Stimulated activated CD8-positive, alpha-beta memory T cell treated with anti-CD3 and anti-CD28 coated beads, Interleukin-2, amount 100 ng/mL, for 1 hour (primary cell): ENCODE results near the gene WBP2NL.

Experiments used
- DNase-seq, 2 donors: peaks; one replicate each; pipeline ENCODE4 v3.0.0-alpha.2; 2020; ENCODE audit warnings: low read depth in 2 of 2

The WBP2NL gene

GRCh38 chr22:41978732-41979131 is 19.9 kb upstream of the WBP2NL start:
- no peak for DNase-seq

GRCh38 chr22:41979423-41980250 is 19.0 kb upstream of the WBP2NL start:
- DNase-seq = no peak

DNA sequence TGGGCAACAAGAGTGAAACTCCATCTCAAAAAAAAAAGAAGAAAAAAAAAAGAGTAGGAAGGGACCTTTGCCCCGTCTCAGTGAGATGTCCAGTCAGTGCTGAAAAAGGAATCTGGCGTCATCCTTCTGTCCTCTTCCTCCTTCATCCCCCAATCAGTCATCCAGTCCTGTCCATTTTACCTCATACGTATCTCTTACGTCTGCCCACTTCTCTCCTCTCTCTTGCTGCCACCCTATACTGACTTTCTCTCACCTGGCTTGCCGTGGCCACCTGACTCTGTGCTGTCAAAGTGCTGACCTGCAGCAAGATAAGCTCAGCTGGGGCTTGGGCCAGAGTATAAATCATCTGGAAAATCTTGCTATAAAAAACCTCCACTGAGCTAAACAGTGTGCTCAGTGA is 15.7 kb upstream of the WBP2NL start:
- no peak for DNase-seq

DNA sequence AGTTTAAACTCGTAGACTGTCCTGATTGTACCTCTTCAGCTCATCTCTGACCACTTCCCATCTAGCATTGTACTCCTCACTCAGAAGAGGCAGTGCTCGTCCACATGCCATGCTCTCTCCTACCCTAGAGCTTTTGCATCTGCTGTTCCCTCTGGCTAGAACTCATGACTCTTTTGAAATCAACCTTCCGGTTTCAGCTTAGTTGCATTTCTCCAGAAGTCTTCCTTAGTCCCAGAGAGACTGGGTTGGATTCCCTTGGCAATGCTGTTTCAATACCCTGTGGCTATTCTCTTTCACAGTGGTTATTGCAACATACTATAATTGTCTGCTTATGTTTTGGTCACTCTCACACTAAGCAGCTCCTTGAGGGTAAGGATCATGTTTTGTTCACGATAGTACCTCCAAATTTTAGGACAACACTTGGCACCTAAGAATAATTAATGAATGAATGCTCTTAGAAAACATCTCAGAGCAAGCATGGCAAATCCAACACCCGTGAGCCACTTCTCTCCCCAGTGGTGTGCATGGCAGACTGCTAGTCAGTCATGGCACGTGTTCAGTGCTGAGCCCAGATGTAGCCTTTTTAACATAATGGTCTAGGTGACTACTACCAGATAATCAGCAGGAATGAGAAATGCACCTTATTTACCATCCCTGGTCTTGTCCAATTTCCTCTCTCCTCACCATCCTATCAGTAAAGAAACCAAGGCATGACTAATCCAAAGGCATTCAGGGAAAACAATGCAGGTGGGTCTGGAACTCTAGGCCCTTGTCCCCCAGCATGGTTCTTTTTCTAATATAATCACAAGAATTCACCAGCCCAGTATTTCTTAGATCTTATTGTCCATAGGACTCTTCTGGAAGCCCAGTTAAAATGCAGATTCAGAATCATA is 14.8 kb upstream of the WBP2NL start:
- no peak for DNase-seq

GRCh38 chr22:41987276-41987675 is 11.3 kb upstream of the WBP2NL start:
- DNase-seq = no peak

- DNase-seq = no peak
Measured at GRCh38 chr22:41989246-41989645, 9.3 kb upstream of the WBP2NL start.

DNA sequence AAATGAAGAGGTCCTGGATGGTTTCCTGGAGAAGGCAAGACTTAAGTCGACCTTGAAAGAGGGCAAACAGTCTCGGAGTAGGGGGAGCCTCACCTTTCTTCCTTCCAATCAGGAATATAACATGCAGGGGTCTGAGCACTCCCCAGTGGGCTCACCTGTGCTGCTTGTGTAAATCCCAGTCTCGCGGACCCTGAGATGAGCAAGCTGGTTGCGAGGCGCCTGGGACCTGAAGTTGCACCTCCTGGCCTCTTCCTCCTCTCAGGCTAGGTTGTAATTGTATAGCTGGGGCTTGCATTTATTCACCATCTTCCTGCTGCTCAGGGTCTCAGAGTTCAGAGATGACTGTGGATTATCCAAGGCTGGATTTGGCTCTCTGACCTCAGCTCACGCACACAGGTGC is 7.5 kb upstream of the WBP2NL start:
- DNase-seq = no peak

GRCh38 chr22:41992496-41992895 is 6.1 kb upstream of the WBP2NL start:
- no peak for DNase-seq

DNA sequence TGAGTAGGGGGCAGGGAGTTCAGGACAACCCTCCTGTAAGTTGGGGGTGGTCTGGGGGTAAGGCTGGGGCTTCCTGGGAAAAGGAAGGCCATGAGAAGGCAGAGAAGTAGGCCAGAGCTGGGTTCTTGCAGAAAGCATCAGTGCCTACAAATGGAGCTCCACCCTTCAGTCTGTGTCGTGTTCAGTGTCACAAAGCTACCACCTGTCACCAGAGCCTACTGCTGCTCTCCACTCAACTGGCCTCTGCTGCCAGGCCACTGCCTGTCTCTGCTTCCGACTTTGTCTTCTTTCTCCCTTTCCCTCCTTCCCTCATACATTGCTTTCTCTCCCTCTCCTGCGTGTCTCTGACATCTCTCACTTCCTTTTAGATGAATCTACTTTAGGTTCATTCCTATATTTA is 3.4 kb upstream of the WBP2NL start:
- no peak for DNase-seq

DNA sequence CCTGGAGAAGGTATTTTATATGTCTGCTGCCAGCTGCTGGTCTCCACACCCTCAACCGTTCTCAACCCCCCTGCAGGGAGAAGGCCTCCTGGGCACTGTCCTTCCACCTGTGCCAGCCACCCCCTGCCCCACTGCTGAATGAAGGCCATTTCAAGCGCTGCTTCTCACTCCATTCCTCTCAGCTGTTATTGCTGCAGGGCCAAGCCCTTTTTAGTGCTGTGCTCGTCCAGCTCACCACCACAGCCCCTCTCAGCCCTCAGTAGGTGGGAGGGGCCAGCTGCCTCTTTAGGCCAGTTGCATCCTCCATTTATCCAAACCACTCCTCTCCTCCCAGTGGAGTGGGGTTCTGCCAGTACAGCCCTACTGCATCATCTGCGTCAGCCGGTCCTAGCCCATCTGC is 1.8 kb upstream of the WBP2NL start:
- DNase-seq = no peak

- no peak for DNase-seq
Measured at GRCh38 chr22:42000466-42000865, 1.9 kb downstream of the WBP2NL start.

- DNase-seq = no peak
Measured at GRCh38 chr22:42001121-42001520, 2.5 kb downstream of the WBP2NL start.

GRCh38 chr22:42001706-42002105 is 3.1 kb downstream of the WBP2NL start:
- no peak for DNase-seq

- no peak for DNase-seq
Measured at GRCh38 chr22:42007922-42008321, 9.3 kb downstream of the WBP2NL start.

DNA sequence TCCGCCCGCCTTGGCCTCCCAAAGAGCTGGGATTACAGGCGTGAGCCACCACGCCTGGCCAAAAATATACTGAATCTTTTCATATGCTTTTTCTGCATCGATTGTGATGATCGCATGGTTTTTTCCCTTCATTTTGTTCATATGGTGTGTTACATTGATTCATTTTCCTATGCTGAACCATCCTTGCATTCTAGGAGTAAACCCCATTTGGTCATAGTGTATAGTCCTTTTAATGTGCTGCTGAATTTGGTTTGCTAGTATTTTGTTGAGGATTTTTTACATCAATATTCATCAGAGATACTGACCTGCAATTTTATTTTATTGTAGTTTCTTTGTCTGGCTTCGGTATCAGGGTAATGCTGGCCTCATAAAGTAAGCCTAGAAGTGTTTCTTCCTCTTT is 12.2 kb downstream of the WBP2NL start:
- no peak for DNase-seq

GRCh38 chr22:42013385-42013784 is 14.8 kb downstream of the WBP2NL start:
- no peak for DNase-seq

- no peak for DNase-seq
Measured at GRCh38 chr22:42016111-42016510, 17.5 kb downstream of the WBP2NL start.

DNA sequence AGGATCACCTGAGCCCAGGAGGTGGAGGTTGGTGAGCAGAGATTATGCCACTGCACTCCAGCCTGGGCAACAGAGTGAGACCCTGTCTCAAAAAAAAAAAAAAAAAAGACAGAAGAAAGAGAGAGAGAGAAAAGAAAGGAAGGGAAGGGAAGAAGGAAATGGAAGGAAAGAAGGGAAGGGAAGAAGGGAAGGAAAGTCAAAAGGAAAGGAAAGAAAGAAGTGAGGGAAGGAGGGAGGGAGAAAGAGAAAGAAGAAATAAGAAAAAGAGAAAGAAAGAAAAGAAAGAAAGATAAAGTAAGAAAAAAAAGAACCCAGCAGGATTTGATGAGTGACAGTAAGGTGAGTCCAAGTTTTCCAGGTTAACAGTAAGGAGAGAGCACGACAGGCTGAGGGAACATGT is 19.6 kb downstream of the WBP2NL start:
- no peak for DNase-seq

GRCh38 chr22:42021571-42021970 is 23.0 kb downstream of the WBP2NL start:
- no peak for DNase-seq

GRCh38 chr22:42022162-42022847 is 23.7 kb downstream of the WBP2NL start:
- DNase-seq = no peak

DNA sequence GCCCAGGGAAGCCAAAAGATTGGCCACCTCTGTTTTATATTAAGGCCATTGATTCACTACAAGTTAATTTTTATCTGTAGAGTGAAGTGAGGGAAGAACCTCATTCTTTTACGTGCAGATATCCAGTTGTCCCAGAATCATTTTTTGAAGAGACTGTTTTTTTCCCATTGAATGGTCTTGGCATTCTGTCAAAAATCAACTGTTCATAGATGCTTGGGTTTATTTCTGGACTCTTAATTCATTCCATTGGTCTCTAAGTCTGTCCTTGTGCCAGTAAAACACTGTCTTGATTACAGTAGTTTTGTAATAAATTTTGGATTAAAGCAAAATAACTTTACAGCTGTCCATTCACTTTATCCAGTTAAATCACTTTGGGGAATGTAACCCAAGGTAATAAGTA is 26.8 kb downstream of the WBP2NL start:
- DNase-seq = no peak

- no peak for DNase-seq
Measured at GRCh38 chr22:42026705-42027104, 28.1 kb downstream of the WBP2NL start.
